Right lobe of liver (tissue), 6 donors: ENCODE results near the gene CACNA2D3. TPM values are rescaled to one million over a fixed set of nuclear protein-coding genes. Genes with fewer than 3 reads are reported as not detected.

ENCODE experiments used
- ATAC-seq, 4 donors: fragments of 200-7000 bp; cut with Tn5 transposase; one replicate each; pipeline ENCODE4 v1.9.1; 2020; ENCODE audit warnings: mild to moderate bottlenecking in 4 of 4, moderate library complexity in 4 of 4
- DNase-seq, 3 donors: peaks; one replicate each; pipeline ENCODE4 v3.0.0-alpha.2; 2020
- H3K27ac ChIP-seq, 3 donors: fragments of 200-600 bp; one replicate each; pipeline ENCODE4 v1.8.0; 2022
- H3K27me3 ChIP-seq, 2 donors: fragments of 200-600 bp; one replicate each; pipeline ENCODE4 v1.8.0; 2022
- H3K36me3 ChIP-seq, 4 donors: fragments of 200-600 bp; sonication (generic) in 1 of 4; one replicate each; pipeline versions ENCODE4 v1.5.1 to v1.8.0; 2017 to 2022; ENCODE audit warnings: control low read depth in 1 of 4
- H3K4me1 ChIP-seq, 4 donors: fragments of 200-600 bp; sonication (generic) in 1 of 4; one replicate each; pipeline versions ENCODE4 v1.5.1 to v1.8.0; 2017 to 2022; ENCODE audit warnings: control low read depth in 1 of 4
- H3K4me3 ChIP-seq, 3 donors: fragments of 200-600 bp; one replicate each; pipeline ENCODE4 v1.8.0; 2022
- H3K9me3 ChIP-seq, 4 donors: fragments of 200-600 bp; sonication (generic) in 1 of 4; one replicate each; pipeline versions ENCODE4 v1.5.1 to v1.8.0; 2017 to 2022; ENCODE audit warnings: control low read depth in 1 of 4
- POLR2A ChIP-seq: fragments of 450-650 bp; IDR thresholded peaks from one replicate; pipeline ENCODE4 v1.6.1; 2017; ENCODE audit warnings: antibody characterized with exemption, mild to moderate bottlenecking
- WGBS: methylation state at CpG from one replicate; pipeline ENCODE4 v1.1.6; 2018; ENCODE audit warnings: low coverage, low lambda C conversion rate; ENCODE audit not compliant: insufficient coverage; ENCODE audit errors: missing lambda C conversion rate; 5-methylcytosine and 5-hydroxymethylcytosine counted together
- intact Hi-C, 2 donors: fragments of 100-400 bp; cut with DNase I; formaldehyde crosslinking; loops; one replicate each; pipeline versions ENCODE4 v1.11.2 to v1.14.1; 2022
- total RNA-seq, 6 experiments: library from RNA; depleted of rRNA in 2 of 6; stranded (reverse); fragments of >200 nt in 2 of 6; fragmentation: NEBNext Ultra II Directional in 3 of 6; extraction: Animal tissue kit (Norgen Biotek cat#: 25700) in 3 of 6; gene quantifications; one replicate each; pipeline versions ENCODE4 v1.1.0 to v1.2.4, GENCODE V29; 2016 to 2023
- TF ChIP-seq, protein P1 (sequence below), 4 donors: fragments of 200-600 bp in 3 of 4; fragments of 450-650 bp in 1 of 4; IDR thresholded peaks; one replicate each; pipeline versions ENCODE4 v1.5.1 to v1.8.0; 2016 to 2022; ENCODE audit warnings: antibody characterized with exemption in 4 of 4, mild to moderate bottlenecking in 2 of 4
- donor health status: DM: no; HTN: yes; CAD: no.
- donor health status: DM: no; HTN: no; CAD: no.
- donor health status: DM: no; HTN: no; CAD: no.
- donor health status: DM: no; HTN: yes; CAD: no.
- donor health status: DM: no; HTN: yes; CAD: no.

Gene CACNA2D3
- total RNA-seq, 6 experiments from 2014 or later = 0.28 to 0.87 TPM; not detected in 4

- WGBS = 18% methylated on average over 1 of the region's 2 CpGs
- Histone ChIP-seq H3K4me1 (no peaks in the 10 kb centered on the region), H3K36me3 (no peaks in the 10 kb centered on the region), H3K27ac (no peak overlapping the region), H3K9me3 (no peaks in the 10 kb centered on the region), H3K4me3 (no peak overlapping the region), H3K27me3 (no peaks in the 10 kb centered on the region)
- DNase-seq = no peak
- intact Hi-C loops = no loop called here
- TF ChIP-seq POLR2A = no peak
- TF ChIP-seq, protein P1, sequence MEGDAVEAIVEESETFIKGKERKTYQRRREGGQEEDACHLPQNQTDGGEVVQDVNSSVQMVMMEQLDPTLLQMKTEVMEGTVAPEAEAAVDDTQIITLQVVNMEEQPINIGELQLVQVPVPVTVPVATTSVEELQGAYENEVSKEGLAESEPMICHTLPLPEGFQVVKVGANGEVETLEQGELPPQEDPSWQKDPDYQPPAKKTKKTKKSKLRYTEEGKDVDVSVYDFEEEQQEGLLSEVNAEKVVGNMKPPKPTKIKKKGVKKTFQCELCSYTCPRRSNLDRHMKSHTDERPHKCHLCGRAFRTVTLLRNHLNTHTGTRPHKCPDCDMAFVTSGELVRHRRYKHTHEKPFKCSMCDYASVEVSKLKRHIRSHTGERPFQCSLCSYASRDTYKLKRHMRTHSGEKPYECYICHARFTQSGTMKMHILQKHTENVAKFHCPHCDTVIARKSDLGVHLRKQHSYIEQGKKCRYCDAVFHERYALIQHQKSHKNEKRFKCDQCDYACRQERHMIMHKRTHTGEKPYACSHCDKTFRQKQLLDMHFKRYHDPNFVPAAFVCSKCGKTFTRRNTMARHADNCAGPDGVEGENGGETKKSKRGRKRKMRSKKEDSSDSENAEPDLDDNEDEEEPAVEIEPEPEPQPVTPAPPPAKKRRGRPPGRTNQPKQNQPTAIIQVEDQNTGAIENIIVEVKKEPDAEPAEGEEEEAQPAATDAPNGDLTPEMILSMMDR (IDR thresholded peaks at IDR 0.05) = no peak
- ATAC-seq = no peak
Measured at GRCh38 chr3:54536450-54536849, 414.1 kb downstream of the CACNA2D3 start.

- H3K36me3 ChIP-seq = no peaks in the 10 kb centered on the region
- intact Hi-C loops = no loop called here
- no peak for ATAC-seq
Measured at GRCh38 chr3:54537506-54537905, 415.2 kb downstream of the CACNA2D3 start.

GRCh38 chr3:54538346-54538745 lies 416.0 kb downstream of the CACNA2D3 start:
- no peak for ATAC-seq
- no peaks in the 10 kb centered on the region for H3K9me3 ChIP-seq
- H3K27me3 ChIP-seq = no peaks in the 10 kb centered on the region
- TF ChIP-seq, protein P1 (IDR thresholded peaks at IDR 0.05) = no peak
- intact Hi-C loops = no loop called here
- H3K36me3 ChIP-seq = no peaks in the 10 kb centered on the region
- H3K4me1 ChIP-seq = no peaks in the 10 kb centered on the region
- no peak overlapping the region for H3K27ac ChIP-seq
- H3K4me3 ChIP-seq = no peak overlapping the region
- no peak for DNase-seq
- WGBS = 21% methylated on average over 2 of the region's 5 CpGs

More at GRCh38 chr3:54537506-54537905, 415.2 kb downstream of the CACNA2D3 start:
- Histone ChIP-seq H3K4me3 (no peak overlapping the region), H3K9me3 (no peaks in the 10 kb centered on the region), H3K27ac (no peak overlapping the region), H3K4me1 (no peaks in the 10 kb centered on the region), H3K27me3 (no peaks in the 10 kb centered on the region)
- no peak for TF ChIP-seq POLR2A
- TF ChIP-seq, protein P1 (IDR thresholded peaks at IDR 0.05) = no peak
- WGBS = no CpG with 5 or more reads among the region's 6 CpGs
- no peak for DNase-seq

DNA sequence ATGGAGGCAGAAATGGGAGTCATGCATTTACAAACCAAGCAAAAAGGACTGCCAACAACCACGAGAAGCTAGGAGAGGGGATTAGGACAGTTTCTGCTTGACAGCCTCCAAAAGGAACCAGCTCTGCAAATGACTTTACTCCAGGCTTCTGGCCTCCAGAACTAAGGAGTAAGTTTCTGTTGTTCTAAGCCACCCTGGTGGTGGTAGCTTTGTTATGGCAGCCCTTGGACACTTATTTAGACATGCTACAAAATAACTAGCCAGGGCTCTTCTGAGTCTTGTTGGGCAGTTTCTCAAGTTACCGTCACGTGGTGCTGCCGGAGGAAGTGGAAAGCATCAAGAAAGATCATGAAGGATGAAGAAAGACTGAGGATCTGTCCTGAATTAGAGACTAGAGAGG lies 419.0 kb downstream of the CACNA2D3 start:
- Histone ChIP-seq H3K9me3 (no peaks in the 10 kb centered on the region), H3K4me1 (no peaks in the 10 kb centered on the region), H3K36me3 (no peaks in the 10 kb centered on the region), H3K27me3 (no peaks in the 10 kb centered on the region), H3K27ac (no peak overlapping the region), H3K4me3 (no peak overlapping the region)
- 71% methylated on average over 4 of the region's 4 CpGs for WGBS
- TF ChIP-seq POLR2A = no peak
- TF ChIP-seq, protein P1 (IDR thresholded peaks at IDR 0.05) = no peak
- DNase-seq (no peak), ATAC-seq (no peak)
- intact Hi-C loops = no loop called here

DNA sequence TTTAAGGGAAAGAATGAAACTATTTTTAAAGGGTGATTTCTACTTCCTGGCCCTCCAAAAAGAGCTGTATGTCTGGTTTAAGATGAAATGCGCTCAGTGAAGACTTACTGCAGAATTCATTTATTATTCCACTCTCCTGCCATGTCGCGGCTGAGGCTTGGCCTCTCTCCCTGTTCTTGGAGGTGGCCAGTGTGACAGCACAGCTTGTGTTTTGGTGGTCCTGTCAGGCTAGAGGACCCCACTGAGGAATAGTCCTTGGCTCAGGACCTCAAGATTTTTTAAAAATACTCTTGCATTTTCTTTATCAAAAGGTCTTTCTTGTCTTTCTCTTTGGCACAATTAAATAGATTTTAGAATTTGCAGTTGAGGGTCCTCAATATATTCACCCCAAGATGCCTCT lies 421.1 kb downstream of the CACNA2D3 start:
- intact Hi-C loops = no loop called here
- no peaks in the 10 kb centered on the region for H3K4me1 ChIP-seq
- H3K36me3 ChIP-seq = no peaks in the 10 kb centered on the region
- 36% methylated on average over 3 of the region's 3 CpGs for WGBS
- DNase-seq = no peak
- no peaks in the 10 kb centered on the region for H3K27me3 ChIP-seq
- H3K4me3 ChIP-seq = no peak overlapping the region
- no peak overlapping the region for H3K27ac ChIP-seq
- TF ChIP-seq, protein P1 (IDR thresholded peaks at IDR 0.05) = no peak
- TF ChIP-seq POLR2A = no peak
- H3K9me3 ChIP-seq = no peaks in the 10 kb centered on the region
- ATAC-seq = no peak
